ENCODE results near the gene CALML3. TPM values are rescaled to one million over a fixed set of nuclear protein-coding genes. Genes with fewer than 3 reads are reported as not detected.

CALML3 gene
- polyA plus RNA-seq, 1 donor from 2014 or later: not detected

- H3K9me2 ChIP-seq (ENCODE audit: insufficient read depth, low read length): no peaks in the 10 kb centered on the region
- H3F3A ChIP-seq (ENCODE audit: insufficient read depth, low read length, poor library complexity, severe bottlenecking): no peaks in the 10 kb centered on the region
- H3K9me3 ChIP-seq (ENCODE audit: low read length): no peaks in the 10 kb centered on the region
- H3K4me3 ChIP-seq (ENCODE audit: low read length): no peak overlapping the region
- no peak overlapping the region for H3K9ac ChIP-seq (ENCODE audit: low read length)
- no peaks in the 10 kb centered on the region for H4K20me1 ChIP-seq (ENCODE audit: insufficient read depth)
- H3K4me2 ChIP-seq (ENCODE audit: low read length): no peak overlapping the region
- TF ChIP-seq MXI1 (conservative IDR thresholded peaks at IDR 0.05; ENCODE audit: poor library complexity, severe bottlenecking): no peak
- no peak for TF ChIP-seq TAF1 (IDR thresholded peaks at IDR 0.05; ENCODE audit: low read depth)
- TF ChIP-seq EP300 (conservative IDR thresholded peaks at IDR 0.05; ENCODE audit: poor library complexity, severe bottlenecking): no peak
- no peak for TF ChIP-seq CTCF (IDR thresholded peaks at IDR 0.05; ENCODE audit: poor library complexity, severe bottlenecking)
- no peak for TF ChIP-seq EZH2 (IDR thresholded peaks at IDR 0.05; ENCODE audit: borderline replicate concordance, insufficient read depth, low read length, poor library complexity, severe bottlenecking)
- no peak for TF ChIP-seq RAD21 (conservative IDR thresholded peaks at IDR 0.05)
- TF ChIP-seq SMC3 (conservative IDR thresholded peaks at IDR 0.05; ENCODE audit: poor library complexity): no peak
- no peak for TF ChIP-seq POLR2AphosphoS5 (IDR thresholded peaks at IDR 0.05)
- no peak for TF ChIP-seq REST (IDR thresholded peaks at IDR 0.05; ENCODE audit: borderline replicate concordance)
- H3K27me3 ChIP-seq (ENCODE audit: insufficient read depth, low read depth, low read length): no peaks in the 10 kb centered on the region
- no peaks in the 10 kb centered on the region for H3K79me2 ChIP-seq (replicated peaks; ENCODE audit: insufficient read depth, low read length)
- H2AFZ ChIP-seq (ENCODE audit: low read depth, low read length): no peak overlapping the region
- H3K27ac ChIP-seq (ENCODE audit: low read length): no peak overlapping the region
- H3K36me3 ChIP-seq (ENCODE audit: insufficient read depth, low read length): no peaks in the 10 kb centered on the region
Observed at GRCh38 chr10:5536486-5537081, 11.8 kb downstream of the CALML3 start.

GRCh38 chr10:5537684-5538083, 12.9 kb downstream of the CALML3 start:
- no peak overlapping the region for H3K4me3 ChIP-seq (ENCODE audit: low read length)
- no peaks in the 10 kb centered on the region for H4K20me1 ChIP-seq (ENCODE audit: insufficient read depth)
- H3K36me3 ChIP-seq (ENCODE audit: insufficient read depth, low read length): no peaks in the 10 kb centered on the region
- no peaks in the 10 kb centered on the region for H3K27me3 ChIP-seq (ENCODE audit: insufficient read depth, low read depth, low read length)
- no peaks in the 10 kb centered on the region for H3K9me3 ChIP-seq (ENCODE audit: low read length)
- no peak overlapping the region for H3K27ac ChIP-seq (ENCODE audit: low read length)
- H2AFZ ChIP-seq (ENCODE audit: low read depth, low read length): no peak overlapping the region
- H3K9ac ChIP-seq (ENCODE audit: low read length): no peak overlapping the region
- H3K9me2 ChIP-seq (ENCODE audit: insufficient read depth, low read length): no peaks in the 10 kb centered on the region
- H3K4me2 ChIP-seq (ENCODE audit: low read length): no peak overlapping the region
- H3K79me2 ChIP-seq (replicated peaks; ENCODE audit: insufficient read depth, low read length): no peaks in the 10 kb centered on the region
- H3F3A ChIP-seq (ENCODE audit: insufficient read depth, low read length, poor library complexity, severe bottlenecking): no peaks in the 10 kb centered on the region
- no peak for TF ChIP-seq RAD21 (conservative IDR thresholded peaks at IDR 0.05)

All from neural cell (in vitro differentiated cells).